DMS 273 (cell line): Measurements from ENCODE around the gene CHERP.
A peak's percentile ranks its signal among the peaks of the same experiment; 100 is the strongest.
"Not testable (repeated sequence)": the region's sequence is repeated elsewhere in the genome, so short reads cannot be mapped to it uniquely, and the experiment has no call there.

Source experiments
- DNase-seq: peaks from one replicate; lab custom pipeline; 2025; ENCODE audit not compliant: unreplicated experiment; lab: John Stamatoyannopoulos, UW

CHERP gene

DNA sequence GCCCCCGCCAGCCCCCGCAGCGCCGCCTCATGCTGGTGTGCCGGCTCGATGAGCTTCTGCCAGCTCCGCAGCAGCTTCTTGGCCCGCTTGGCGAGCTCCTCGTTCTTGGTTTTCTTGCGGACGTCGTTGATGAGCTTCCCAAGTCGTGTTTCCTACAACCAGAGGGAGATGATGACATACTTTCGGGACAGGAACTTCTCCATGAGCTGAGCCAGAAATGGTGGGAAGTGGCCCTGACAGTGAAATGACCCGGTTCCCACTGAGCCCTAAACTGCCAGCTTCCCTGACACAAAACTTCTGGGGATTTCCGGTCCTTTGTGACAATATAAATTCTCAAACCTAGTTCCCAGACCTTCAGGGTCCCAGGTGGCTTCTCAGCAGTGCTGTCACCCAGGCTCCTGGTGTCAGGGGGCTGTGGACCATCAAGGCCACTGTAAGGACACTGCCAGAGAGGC is 35.3 kb upstream of the CHERP start:
- DNase-seq: no peak

DNA sequence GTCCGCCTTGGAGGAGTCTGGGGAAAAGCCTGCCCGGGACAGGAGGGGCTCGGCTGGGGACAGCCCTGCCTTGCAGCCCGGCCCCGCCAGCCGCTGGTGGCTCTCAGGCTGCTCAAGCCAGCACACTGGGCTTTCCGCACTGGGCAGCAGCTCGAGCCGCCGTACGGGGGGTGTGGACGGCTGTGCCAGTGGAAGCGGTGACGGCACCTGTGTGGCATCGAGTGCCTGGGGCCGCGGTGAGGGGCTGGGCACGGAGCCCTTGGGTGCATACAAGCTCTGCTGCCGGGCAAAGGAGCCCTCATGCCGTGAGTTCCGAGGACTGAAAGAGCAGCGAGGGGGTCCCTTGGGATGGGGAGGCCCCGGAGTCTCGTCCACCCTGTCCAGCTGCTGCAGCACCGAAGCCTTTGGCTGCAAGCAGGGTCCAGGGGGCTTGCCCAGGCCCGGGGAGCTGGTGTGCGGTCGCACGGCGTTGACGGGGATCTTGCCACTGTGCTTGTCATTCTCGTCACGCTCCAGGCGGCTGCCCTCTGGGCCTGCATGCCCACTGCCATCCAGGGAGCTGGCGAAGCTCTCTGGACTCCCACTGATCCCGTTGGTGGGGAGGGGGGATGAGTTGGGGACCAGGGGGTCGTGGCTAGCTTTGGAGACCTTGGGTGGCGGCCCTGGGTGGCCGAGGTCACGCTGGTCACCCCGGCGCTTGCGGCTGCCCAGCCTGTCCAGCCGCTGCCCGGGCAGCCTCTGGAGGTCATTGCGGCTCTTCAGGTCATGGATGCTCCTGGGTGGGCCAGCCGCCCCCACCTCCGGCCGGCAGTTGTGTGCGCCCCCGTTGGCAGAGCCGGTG is 34.7 kb upstream of the CHERP start:
- no peak for DNase-seq

GRCh38 chr19:16575861-16576689 is 33.8 kb upstream of the CHERP start:
- no peak for DNase-seq

- no peak for DNase-seq
Measured at GRCh38 chr19:16575282-16575681, 33.0 kb upstream of the CHERP start.

DNA sequence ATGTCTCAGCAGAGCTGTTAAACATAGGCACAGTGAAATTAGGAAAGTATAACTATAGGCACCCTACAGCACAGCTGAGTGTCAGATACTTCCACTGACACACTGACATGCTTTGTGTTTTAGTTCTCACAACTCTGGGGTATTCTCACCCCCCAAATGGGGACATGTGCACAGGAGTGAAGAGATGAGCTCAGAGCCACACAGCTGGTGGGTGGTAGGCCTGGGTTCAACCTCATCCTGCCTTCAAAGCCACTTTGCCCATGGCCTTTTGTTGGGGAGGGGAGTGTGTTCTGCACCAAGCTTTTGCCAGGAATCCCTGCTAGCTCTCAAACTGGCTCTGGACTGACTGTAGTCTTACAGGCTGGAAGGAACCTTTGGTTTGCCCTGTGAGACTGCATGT is 31.7 kb upstream of the CHERP start:
- no peak for DNase-seq

GRCh38 chr19:16573296-16573695 is 31.1 kb upstream of the CHERP start:
- peak; percentile 40 for DNase-seq

GRCh38 chr19:16572332-16573211 is 30.3 kb upstream of the CHERP start, which contains the start of gene SLC35E1:
Gene SLC35E1, minus strand, starts transcription at chr19:16572415. Its CDS starts 51 bp downstream, at chr19:16572364.
- peak; percentile 99 for DNase-seq

DNA sequence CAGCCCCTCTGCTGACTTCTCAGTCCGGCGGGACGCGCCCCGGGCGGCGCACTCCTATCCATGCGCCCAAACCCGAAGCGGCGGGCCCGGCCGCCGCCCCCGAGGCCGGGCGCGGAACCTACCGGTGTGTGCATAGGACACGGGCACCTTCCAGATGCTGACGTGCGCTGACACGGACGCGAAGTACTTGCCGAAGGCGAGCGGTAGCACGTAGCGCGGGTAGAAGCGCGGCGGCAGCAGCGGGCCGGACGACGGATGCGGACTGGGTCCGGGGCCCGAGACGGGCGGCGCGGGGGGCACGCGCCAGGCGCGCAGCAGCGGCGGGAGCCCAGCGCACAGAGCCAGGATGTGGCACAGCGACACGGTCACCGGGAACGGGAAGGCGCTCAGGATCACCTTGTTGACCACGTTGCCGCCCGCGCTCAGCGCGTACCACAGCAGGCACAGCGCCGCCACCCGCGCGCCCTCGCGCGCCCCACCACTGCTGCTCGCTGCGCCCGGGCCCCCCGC is 29.6 kb upstream of the CHERP start:
- DNase-seq: peak; percentile 68

DNA sequence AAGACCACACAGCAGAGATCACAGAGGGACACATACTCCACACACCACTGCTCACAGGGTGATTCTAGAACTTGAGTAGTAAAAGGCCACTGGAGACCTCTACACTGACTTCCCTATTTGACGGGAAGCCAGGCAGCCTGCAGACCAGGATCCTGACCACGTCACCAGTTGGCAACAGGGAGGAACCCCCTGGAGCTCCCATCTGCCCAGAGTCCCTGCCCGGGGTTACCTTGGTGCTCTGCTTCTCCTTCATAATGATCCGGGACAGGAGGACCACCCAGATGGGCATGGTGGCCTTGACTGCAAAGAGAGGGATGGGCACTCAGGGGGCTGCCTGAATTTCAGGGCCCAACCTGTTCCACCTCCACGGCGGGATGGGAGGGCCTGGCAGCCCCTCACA is 29.0 kb upstream of the CHERP start:
- DNase-seq: peak; percentile 90

DNA sequence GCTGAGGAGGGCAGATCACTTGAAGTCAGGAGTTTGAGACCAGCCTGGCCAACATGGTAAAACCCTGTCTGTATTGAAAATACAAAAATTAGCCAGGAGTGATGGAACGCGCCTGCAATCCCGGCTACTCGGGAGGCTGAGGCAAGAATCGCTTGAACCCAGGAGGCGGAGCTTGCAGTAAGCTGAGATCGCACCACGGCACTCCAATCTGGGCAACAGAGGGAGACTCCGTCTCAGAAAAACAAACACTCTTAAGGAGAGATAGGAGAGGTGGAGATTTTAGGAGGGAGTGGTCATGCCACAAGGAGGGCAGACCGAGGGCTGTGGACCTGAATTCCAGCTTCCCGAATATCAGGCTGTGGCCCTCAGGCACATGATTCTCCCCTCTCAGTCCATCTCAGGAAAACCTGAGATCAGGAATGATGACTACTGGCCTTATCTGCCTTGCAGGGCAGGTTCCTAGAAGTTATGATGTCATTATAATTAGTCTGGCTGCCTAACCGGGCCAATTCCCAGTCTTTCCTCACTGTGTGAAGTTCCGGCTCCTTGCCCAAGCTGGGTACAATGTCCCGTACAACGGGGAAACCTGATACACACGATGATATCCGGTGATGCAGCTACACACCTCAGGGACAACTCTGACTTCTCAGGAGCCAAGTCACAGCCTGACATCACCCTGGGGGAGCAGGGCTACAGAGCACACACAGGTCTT is 27.5 kb upstream of the CHERP start:
- no peak for DNase-seq

GRCh38 chr19:16566702-16567101 is 24.5 kb upstream of the CHERP start:
- no peak for DNase-seq

DNA sequence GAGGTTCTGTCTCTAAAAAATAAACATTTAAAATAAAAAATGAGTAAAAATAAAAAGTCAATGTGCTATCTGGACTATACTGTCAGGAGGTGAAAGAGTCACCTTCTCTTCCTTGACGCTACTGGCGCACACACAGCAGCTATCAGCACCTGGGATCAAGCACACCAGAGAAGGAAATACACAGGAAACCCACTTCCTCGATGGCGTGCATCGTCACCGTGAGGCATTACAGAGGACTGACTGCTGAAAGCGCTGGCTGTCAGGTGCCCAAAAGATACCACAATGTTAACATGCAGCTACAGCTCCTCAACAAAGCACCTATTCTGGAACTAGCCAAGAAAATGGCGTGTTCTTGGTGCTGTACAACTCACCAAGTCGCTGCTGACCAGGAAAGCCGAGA is 23.9 kb upstream of the CHERP start:
- DNase-seq: no peak

- no peak for DNase-seq
Measured at GRCh38 chr19:16564842-16565241, 22.6 kb upstream of the CHERP start.

DNA sequence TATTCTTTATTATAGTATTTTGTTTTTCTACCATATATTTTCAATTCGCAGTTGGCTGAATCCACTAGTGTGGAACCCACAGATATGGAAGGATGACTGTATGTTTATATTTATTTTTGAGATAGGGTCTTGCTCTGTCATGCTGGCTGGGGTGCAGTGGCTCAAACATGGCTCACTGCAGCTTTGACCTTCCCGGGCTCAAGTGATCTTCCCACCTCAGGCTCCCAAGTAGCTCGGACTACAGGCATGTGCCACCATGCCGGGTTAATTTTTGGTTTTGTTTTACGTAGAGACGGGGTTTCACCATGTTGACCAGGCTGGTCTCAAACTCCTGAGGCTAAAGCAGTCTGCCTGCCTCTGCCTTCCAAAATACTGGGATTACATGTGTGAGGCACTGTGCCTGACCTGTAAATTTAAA is 20.4 kb upstream of the CHERP start:
- DNase-seq: no peak

GRCh38 chr19:16561382-16561781 is 19.1 kb upstream of the CHERP start:
- peak; percentile 69 for DNase-seq

GRCh38 chr19:16559780-16560276 is 17.6 kb upstream of the CHERP start:
- no peak for DNase-seq

- no peak for DNase-seq
Measured at GRCh38 chr19:16554776-16555175, 12.5 kb upstream of the CHERP start.

GRCh38 chr19:16551902-16552301 is 9.7 kb upstream of the CHERP start:
- not testable (repeated sequence) for DNase-seq

DNA sequence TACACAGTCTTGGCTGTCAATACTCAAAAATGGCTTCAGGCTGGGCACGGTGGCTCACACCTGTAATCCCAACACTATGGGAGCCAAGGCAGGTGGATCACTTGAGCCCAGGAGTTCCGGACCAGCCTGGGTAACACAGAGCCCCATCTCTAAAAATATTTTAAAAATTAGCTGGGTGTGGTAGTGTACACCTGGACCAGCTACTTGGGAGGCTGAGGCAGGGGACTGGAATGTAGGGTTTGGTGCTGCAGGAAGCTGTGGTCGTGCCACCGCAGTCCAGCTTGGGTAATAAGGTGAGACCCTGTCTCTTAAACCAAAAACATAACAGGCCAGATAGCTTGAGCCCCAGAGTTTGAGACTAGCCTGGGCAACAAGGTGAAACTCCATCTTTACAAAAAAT is 6.7 kb upstream of the CHERP start:
- no peak for DNase-seq
